ENCODE results near the gene DEPDC5. TPM values are rescaled to one million over a fixed set of nuclear protein-coding genes. Genes with fewer than 3 reads are reported as not detected.

DEPDC5 gene
- total RNA-seq, 4 donors from 2014 or later: 26.6 to 94.1 (median 38.8) TPM

DNA sequence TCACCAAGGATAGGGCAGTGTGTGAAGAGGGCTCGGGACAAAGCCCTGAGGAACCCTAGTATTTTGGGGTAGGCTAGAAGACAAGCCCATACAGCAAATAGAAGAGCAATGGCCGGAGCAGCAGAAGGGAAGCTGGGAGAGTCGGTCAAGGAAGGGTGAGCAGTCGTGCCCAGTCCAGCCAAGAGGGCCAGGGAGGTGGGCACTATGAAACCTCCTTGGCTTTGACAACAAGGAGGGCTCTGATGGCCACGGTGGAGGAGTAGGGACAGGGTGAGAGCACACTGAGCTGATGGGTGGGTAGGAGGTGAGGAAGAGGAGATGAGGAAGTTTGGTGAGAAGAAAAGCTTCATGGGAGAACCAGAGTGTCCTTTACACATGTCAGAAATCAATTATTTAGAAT is 188.3 kb downstream of the DEPDC5 start:
- H3K27ac ChIP-seq: no peak overlapping the region
- peaks cover 0 to 24% (median 10%) of the 10 kb centered on the region in 4 donors for H3K4me1 ChIP-seq
- H3K36me3 ChIP-seq: no peaks in the 10 kb centered on the region
- H3K9me3 ChIP-seq: no peaks in the 10 kb centered on the region
- no peak for TF ChIP-seq POLR2A (IDR thresholded peaks at IDR 0.05)
- TF ChIP-seq, protein P1, sequence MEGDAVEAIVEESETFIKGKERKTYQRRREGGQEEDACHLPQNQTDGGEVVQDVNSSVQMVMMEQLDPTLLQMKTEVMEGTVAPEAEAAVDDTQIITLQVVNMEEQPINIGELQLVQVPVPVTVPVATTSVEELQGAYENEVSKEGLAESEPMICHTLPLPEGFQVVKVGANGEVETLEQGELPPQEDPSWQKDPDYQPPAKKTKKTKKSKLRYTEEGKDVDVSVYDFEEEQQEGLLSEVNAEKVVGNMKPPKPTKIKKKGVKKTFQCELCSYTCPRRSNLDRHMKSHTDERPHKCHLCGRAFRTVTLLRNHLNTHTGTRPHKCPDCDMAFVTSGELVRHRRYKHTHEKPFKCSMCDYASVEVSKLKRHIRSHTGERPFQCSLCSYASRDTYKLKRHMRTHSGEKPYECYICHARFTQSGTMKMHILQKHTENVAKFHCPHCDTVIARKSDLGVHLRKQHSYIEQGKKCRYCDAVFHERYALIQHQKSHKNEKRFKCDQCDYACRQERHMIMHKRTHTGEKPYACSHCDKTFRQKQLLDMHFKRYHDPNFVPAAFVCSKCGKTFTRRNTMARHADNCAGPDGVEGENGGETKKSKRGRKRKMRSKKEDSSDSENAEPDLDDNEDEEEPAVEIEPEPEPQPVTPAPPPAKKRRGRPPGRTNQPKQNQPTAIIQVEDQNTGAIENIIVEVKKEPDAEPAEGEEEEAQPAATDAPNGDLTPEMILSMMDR (IDR thresholded peaks at IDR 0.05): no peak
- no peaks in the 10 kb centered on the region for H3K27me3 ChIP-seq
- H3K4me3 ChIP-seq: no peak overlapping the region
- no peak for DNase-seq

DNA sequence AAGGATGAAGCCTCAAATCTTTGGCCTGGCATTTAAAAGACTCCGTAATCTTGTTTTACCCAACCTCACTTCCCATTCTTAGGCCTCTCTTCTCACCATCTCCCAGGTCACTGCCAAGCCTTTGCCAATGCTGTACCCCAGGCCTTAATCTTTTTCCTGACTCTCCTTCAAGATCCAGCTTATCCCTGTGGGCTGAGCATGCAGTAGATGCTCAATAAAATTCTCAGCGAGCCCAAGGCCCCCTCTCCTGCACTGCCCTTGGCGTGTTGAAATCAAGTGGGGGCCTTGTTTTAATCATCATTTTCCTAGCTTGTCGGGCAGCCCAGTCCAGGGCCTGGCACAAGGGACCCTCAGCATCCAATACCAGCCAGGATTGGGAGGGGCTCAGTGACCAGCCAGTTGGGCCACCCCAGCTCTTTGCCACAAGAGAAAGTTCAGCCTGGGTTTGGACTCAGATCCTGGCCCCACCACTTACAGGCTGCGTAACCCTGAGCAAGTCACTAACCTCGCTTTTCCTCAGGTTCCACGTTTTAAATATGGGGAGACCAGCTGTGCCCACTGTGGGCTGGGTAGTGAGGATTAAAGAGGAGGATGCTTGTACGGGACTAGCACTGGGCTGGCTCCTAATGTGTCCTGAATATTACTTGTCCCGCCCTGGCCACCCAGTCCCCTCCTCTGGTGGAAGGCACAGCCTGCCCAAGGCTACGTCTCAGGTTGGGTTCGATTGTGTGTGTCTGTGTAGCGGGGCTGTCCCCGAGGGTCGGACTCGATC is 189.6 kb downstream of the DEPDC5 start:
- TF ChIP-seq, protein P1 (IDR thresholded peaks at IDR 0.05): no peak
- no peak for TF ChIP-seq POLR2A (IDR thresholded peaks at IDR 0.05)
- H3K27me3 ChIP-seq: no peaks in the 10 kb centered on the region
- DNase-seq: no peak
- H3K4me1 ChIP-seq: peaks cover 0 to 28% (median 10%) of the 10 kb centered on the region in 4 donors
- H3K4me3 ChIP-seq: peak overlapping the region; percentile 69 to 99 (median 92)
- peaks cover 0 to 3% (median 0%) of the 10 kb centered on the region in 3 donors for H3K36me3 ChIP-seq
- H3K9me3 ChIP-seq: no peaks in the 10 kb centered on the region
- peak overlapping the region; percentile 97 to 100 (median 98) for H3K27ac ChIP-seq

DNA sequence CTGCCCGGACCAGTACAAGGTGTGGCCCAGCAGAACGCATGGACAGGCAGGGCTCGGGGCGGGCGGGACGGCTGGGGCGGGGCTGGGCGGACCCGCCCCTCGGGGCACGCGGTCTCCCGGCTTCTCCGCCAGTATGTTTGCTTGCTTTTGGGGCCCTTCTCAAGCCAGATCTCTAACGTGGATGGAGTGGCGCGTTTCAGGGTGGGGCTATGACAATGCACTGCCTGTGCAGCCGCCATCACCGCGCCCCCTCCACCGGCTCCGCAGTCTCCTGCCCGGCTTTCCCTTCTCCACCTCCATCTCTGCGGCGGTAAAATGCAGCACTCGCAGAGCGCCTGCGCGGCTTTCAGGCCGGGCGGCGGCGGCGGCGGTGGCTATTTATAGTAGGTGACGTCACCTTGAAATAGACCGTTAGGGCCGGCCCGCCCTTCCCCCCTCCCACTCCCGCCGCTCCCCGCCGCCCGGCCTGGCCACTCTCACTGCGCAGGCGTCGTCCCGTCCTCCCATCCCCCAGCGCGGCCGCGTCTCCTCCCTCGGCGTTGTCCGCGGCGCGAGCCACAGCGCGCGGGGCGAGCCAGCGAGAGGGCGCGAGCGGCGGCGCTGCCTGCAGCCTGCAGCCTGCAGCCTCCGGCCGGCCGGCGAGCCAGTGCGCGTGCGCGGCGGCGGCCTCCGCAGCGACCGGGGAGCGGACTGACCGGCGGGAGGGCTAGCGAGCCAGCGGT is 190.3 kb downstream of the DEPDC5 start, which contains the start of gene YWHAH:
Gene YWHAH, plus strand, starts transcription at position 558 of the 722 bp plus-strand sequence. CDS start 199 bp downstream, outside the sequence.
- Histone ChIP-seq H3K9me3 (no peaks in the 10 kb centered on the region), H3K4me1 (peaks cover 0 to 28% (median 10%) of the 10 kb centered on the region in 4 donors), H3K27ac (peak within 1 kb of the TSS; percentile 97 to 100 (median 98)), H3K27me3 (no peaks in the 10 kb centered on the region), H3K4me3 (peak within 1 kb of the TSS; percentile 69 to 99 (median 92)), H3K36me3 (peaks cover 0 to 7% (median 0%) of the 10 kb centered on the region in 3 donors)
- peak; percentile 45 to 96 for TF ChIP-seq POLR2A (IDR thresholded peaks at IDR 0.05)
- TF ChIP-seq, protein P1 (IDR thresholded peaks at IDR 0.05): peak in 2 of 6 experiments; percentile 3 to 8
- peak; percentile 91 to 98 (median 97) for DNase-seq

DNA sequence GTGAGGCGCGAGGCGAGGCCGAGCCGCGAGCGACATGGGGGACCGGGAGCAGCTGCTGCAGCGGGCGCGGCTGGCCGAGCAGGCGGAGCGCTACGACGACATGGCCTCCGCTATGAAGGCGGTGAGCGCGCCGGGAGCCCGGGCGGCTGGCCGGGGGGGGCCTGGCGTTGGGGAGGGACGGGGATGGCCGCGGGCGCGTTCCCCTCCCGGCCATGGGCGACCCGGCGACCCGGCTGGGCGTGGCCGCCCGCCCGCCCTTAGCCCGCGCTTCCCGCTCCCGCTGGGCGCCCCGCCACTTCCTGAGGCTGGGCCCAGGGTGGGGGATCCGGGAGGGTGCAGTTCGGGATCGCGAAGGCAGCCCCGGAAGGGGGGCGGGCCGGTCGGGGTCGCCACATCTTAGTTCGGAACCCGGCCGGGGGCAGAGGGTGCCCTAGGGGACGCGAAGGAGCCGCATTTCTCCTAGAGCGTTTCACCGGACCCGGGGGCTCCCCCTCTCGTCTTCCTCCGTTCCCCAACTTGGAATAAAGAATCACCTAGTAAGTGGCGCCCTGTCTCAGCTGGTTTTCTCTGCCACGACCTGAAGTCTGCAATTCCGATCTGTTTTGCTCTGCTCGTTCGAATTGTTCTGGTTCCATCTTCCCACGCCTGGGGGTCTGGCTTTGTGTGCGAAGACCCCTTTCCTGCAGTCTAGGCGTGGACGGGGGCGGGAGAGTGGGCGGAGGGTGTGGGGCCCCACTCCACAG is 191.1 kb downstream of the DEPDC5 start:
- H3K4me1 ChIP-seq: peaks cover 0 to 28% (median 10%) of the 10 kb centered on the region in 4 donors

More for the DNA sequence above, 191.1 kb downstream of the DEPDC5 start:
- peak overlapping the region; percentile 97 to 100 (median 98) for H3K27ac ChIP-seq
- H3K27me3 ChIP-seq: no peaks in the 10 kb centered on the region
- H3K4me3 ChIP-seq: peak overlapping the region; percentile 69 to 99 (median 92)
- peaks cover 0 to 12% (median 0%) of the 10 kb centered on the region in 3 donors for H3K36me3 ChIP-seq
- H3K9me3 ChIP-seq: no peaks in the 10 kb centered on the region
- DNase-seq: peak in 2 of 3 donors; percentile 45 to 63
- no peak for TF ChIP-seq POLR2A (IDR thresholded peaks at IDR 0.05)
- TF ChIP-seq, protein P1 (IDR thresholded peaks at IDR 0.05): peak in 1 of 6 experiments; percentile 0

Measured in Peyer's patch (tissue), 4 donors.